ENCODE data around the gene ZBTB4. TPM values are rescaled to one million over a fixed set of nuclear protein-coding genes. Genes with fewer than 3 reads are reported as not detected.

The ZBTB4 gene
- total and polyA plus RNA-seq, 2 experiments from 2014 or later: 3.6 to 11.2 TPM

GRCh38 chr17:7416323-7416722 lies 63.1 kb downstream of the ZBTB4 start (continued):
- TF ChIP-seq, protein P1, sequence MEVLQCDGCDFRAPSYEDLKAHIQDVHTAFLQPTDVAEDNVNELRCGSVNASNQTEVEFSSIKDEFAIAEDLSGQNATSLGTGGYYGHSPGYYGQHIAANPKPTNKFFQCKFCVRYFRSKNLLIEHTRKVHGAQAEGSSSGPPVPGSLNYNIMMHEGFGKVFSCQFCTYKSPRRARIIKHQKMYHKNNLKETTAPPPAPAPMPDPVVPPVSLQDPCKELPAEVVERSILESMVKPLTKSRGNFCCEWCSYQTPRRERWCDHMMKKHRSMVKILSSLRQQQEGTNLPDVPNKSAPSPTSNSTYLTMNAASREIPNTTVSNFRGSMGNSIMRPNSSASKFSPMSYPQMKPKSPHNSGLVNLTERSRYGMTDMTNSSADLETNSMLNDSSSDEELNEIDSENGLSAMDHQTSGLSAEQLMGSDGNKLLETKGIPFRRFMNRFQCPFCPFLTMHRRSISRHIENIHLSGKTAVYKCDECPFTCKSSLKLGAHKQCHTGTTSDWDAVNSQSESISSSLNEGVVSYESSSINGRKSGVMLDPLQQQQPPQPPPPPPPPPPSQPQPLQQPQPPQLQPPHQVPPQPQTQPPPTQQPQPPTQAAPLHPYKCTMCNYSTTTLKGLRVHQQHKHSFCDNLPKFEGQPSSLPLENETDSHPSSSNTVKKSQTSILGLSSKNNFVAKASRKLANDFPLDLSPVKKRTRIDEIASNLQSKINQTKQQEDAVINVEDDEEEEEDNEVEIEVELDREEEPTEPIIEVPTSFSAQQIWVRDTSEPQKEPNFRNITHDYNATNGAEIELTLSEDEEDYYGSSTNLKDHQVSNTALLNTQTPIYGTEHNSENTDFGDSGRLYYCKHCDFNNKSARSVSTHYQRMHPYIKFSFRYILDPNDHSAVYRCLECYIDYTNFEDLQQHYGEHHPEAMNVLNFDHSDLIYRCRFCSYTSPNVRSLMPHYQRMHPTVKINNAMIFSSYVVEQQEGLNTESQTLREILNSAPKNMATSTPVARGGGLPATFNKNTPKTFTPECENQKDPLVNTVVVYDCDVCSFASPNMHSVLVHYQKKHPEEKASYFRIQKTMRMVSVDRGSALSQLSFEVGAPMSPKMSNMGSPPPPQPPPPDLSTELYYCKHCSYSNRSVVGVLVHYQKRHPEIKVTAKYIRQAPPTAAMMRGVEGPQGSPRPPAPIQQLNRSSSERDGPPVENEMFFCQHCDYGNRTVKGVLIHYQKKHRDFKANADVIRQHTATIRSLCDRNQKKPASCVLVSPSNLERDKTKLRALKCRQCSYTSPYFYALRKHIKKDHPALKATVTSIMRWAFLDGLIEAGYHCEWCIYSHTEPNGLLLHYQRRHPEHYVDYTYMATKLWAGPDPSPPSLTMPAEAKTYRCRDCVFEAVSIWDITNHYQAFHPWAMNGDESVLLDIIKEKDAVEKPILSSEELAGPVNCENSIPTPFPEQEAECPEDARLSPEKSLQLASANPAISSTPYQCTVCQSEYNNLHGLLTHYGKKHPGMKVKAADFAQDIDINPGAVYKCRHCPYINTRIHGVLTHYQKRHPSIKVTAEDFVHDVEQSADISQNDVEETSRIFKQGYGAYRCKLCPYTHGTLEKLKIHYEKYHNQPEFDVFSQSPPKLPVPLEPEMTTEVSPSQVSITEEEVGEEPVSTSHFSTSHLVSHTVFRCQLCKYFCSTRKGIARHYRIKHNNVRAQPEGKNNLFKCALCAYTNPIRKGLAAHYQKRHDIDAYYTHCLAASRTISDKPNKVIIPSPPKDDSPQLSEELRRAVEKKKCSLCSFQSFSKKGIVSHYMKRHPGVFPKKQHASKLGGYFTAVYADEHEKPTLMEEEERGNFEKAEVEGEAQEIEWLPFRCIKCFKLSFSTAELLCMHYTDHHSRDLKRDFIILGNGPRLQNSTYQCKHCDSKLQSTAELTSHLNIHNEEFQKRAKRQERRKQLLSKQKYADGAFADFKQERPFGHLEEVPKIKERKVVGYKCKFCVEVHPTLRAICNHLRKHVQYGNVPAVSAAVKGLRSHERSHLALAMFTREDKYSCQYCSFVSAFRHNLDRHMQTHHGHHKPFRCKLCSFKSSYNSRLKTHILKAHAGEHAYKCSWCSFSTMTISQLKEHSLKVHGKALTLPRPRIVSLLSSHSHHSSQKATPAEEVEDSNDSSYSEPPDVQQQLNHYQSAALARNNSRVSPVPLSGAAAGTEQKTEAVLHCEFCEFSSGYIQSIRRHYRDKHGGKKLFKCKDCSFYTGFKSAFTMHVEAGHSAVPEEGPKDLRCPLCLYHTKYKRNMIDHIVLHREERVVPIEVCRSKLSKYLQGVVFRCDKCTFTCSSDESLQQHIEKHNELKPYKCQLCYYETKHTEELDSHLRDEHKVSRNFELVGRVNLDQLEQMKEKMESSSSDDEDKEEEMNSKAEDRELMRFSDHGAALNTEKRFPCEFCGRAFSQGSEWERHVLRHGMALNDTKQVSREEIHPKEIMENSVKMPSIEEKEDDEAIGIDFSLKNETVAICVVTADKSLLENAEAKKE (CRISPR knock-in tag; IDR thresholded peaks at IDR 0.05): no peak
- TF ChIP-seq ETS1 (IDR thresholded peaks at IDR 0.05) (no peak), CREB1 (CRISPR knock-in tag; IDR thresholded peaks at IDR 0.05; ENCODE audit: low read depth) (no peak)
- TF ChIP-seq, protein P2, sequence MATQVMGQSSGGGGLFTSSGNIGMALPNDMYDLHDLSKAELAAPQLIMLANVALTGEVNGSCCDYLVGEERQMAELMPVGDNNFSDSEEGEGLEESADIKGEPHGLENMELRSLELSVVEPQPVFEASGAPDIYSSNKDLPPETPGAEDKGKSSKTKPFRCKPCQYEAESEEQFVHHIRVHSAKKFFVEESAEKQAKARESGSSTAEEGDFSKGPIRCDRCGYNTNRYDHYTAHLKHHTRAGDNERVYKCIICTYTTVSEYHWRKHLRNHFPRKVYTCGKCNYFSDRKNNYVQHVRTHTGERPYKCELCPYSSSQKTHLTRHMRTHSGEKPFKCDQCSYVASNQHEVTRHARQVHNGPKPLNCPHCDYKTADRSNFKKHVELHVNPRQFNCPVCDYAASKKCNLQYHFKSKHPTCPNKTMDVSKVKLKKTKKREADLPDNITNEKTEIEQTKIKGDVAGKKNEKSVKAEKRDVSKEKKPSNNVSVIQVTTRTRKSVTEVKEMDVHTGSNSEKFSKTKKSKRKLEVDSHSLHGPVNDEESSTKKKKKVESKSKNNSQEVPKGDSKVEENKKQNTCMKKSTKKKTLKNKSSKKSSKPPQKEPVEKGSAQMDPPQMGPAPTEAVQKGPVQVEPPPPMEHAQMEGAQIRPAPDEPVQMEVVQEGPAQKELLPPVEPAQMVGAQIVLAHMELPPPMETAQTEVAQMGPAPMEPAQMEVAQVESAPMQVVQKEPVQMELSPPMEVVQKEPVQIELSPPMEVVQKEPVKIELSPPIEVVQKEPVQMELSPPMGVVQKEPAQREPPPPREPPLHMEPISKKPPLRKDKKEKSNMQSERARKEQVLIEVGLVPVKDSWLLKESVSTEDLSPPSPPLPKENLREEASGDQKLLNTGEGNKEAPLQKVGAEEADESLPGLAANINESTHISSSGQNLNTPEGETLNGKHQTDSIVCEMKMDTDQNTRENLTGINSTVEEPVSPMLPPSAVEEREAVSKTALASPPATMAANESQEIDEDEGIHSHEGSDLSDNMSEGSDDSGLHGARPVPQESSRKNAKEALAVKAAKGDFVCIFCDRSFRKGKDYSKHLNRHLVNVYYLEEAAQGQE (IDR thresholded peaks at IDR 0.05; ENCODE audit: unreplicated experiment): no peak

GRCh38 chr17:7415784-7416183 lies 63.6 kb downstream of the ZBTB4 start:
- H3K36me3 ChIP-seq (ENCODE audit: insufficient read depth): no peaks in the 10 kb centered on the region
- no peak overlapping the region for H3K4me2 ChIP-seq
- no peaks in the 10 kb centered on the region for H3K9me2 ChIP-seq (ENCODE audit: insufficient read depth)
- H3K79me2 ChIP-seq (replicated peaks; ENCODE audit: insufficient read depth): no peaks in the 10 kb centered on the region
- no peaks in the 10 kb centered on the region for H3K4me1 ChIP-seq (ENCODE audit: insufficient read depth)
- ATAC-seq (no peak), DNase-seq (ENCODE audit: low spot score) (no peak)
- H3K27ac ChIP-seq (ENCODE audit: low read depth): no peak overlapping the region
- H2AFZ ChIP-seq: no peak overlapping the region
- H3K9me3 Mint-ChIP-seq: no peaks in the 10 kb centered on the region
- H4K20me1 ChIP-seq (replicated peaks; ENCODE audit: insufficient read depth): no peaks in the 10 kb centered on the region; the same call in 1 of the 2 replicates
- no peaks in the 10 kb centered on the region for H3F3A ChIP-seq (replicated peaks; ENCODE audit: low read depth)
- H3K4me3 Mint-ChIP-seq: no peak overlapping the region
- H3K4me3 ChIP-seq: no peak overlapping the region
- no peaks in the 10 kb centered on the region for H3K27me3 ChIP-seq (ENCODE audit: insufficient read depth)
- H3K36me3 Mint-ChIP-seq (ENCODE audit: low read depth): peaks cover 18% of the 10 kb centered on the region
- H3K4me1 Mint-ChIP-seq: peaks cover 39% of the 10 kb centered on the region
- H3K27me3 Mint-ChIP-seq (ENCODE audit: insufficient read depth, low read depth, poor library complexity): peaks cover 9% of the 10 kb centered on the region
- TF ChIP-seq JUNB (IDR thresholded peaks at IDR 0.05; ENCODE audit: unreplicated experiment): no peak
- TF ChIP-seq CTCF (conservative IDR thresholded peaks at IDR 0.05; ENCODE audit: low read depth in 2 of 2): no peak
- TF ChIP-seq ZNF114 (CRISPR knock-in tag; IDR thresholded peaks at IDR 0.05): no peak
- TF ChIP-seq POLR2AphosphoS5 (IDR thresholded peaks at IDR 0.05; ENCODE audit: low read depth): no peak
- TF ChIP-seq NANOG (IDR thresholded peaks at IDR 0.05; ENCODE audit: borderline replicate concordance): no peak
- no peak for TF ChIP-seq ZNF331 (CRISPR knock-in tag; IDR thresholded peaks at IDR 0.05; ENCODE audit: low read depth)
- no peak for TF ChIP-seq STAT1 (IDR thresholded peaks at IDR 0.05; ENCODE audit: unreplicated experiment)
- H3K27ac Mint-ChIP-seq: no peak overlapping the region
